K562 (cell line): ENCODE results near the gene CAPN8. TPM values are rescaled to one million over a fixed set of nuclear protein-coding genes. Genes with fewer than 3 reads are reported as not detected.

Experiments
- ARHGAP35 ChIP-seq: fragments of 450-650 bp; IDR thresholded peaks from 2 replicates; pipeline ENCODE4 v1.6.1; 2018; ENCODE audit not compliant: partially characterized antibody
- C11orf30 ChIP-seq: fragments of 450-650 bp; IDR thresholded peaks from 2 replicates; pipeline ENCODE4 v1.6.1; 2016; ENCODE audit warnings: low read depth, mild to moderate bottlenecking
- CCAR2 ChIP-seq: fragments of 200-400 bp; formaldehyde crosslinking; IDR thresholded peaks from 2 replicates; pipeline ENCODE4 v1.6.1; 2017; ENCODE audit warnings: mild to moderate bottlenecking, low read depth, low read length
- CHD2 ChIP-seq: IDR thresholded peaks from 2 replicates; pipeline ENCODE4 v1.6.1; 2011; ENCODE audit warnings: low read depth, low read length
- CREM ChIP-seq: IDR thresholded peaks from 2 replicates; pipeline ENCODE4 v1.6.1; 2014; ENCODE audit warnings: antibody characterized with exemption, low read depth
- E2F3 ChIP-seq: fragments of 250-450 bp; sonication (Bioruptor Pico); IDR thresholded peaks from 2 replicates; pipeline ENCODE4 v1.4.0; 2020; ENCODE audit warnings: mild to moderate bottlenecking
- FIP1L1 ChIP-seq: fragments of 200-400 bp; formaldehyde crosslinking; IDR thresholded peaks from 2 replicates; pipeline ENCODE4 v1.6.1; 2018; ENCODE audit warnings: mild to moderate bottlenecking, low read depth, low read length; ENCODE audit not compliant: poor library complexity, severe bottlenecking
- FOXP1 ChIP-seq: sonication (generic); formaldehyde crosslinking; IDR thresholded peaks from 2 replicates; pipeline ENCODE4 v1.8.0; 2022; ENCODE audit warnings: mild to moderate bottlenecking, missing genetic modification reagents
- HCFC1 ChIP-seq: IDR thresholded peaks from 2 replicates; pipeline ENCODE4 v1.6.1; 2012; ENCODE audit warnings: low read depth, low read length, improper control_type of control experiment
- LCOR ChIP-seq: sonication (generic); formaldehyde crosslinking; IDR thresholded peaks from 2 replicates; pipeline ENCODE4 v1.8.0; 2022; ENCODE audit warnings: mild to moderate bottlenecking, missing genetic modification reagents
- MTA3 ChIP-seq: fragments of 450-650 bp; formaldehyde crosslinking; IDR thresholded peaks from 2 replicates; pipeline ENCODE4 v1.6.1; 2017; ENCODE audit warnings: mild to moderate bottlenecking, borderline replicate concordance
- NCOA2 ChIP-seq, 2 experiments: fragments of 450-650 bp; IDR thresholded peaks; 2 replicates each; pipeline ENCODE4 v1.6.1; 2018; ENCODE audit warnings: mild to moderate bottlenecking in 2 of 2, moderate library complexity in 1 of 2; ENCODE audit not compliant: partially characterized antibody in 2 of 2
- PREB ChIP-seq: sonication (generic); formaldehyde crosslinking; IDR thresholded peaks from 2 replicates; pipeline ENCODE4 v1.8.1; 2023; ENCODE audit warnings: mild to moderate bottlenecking, missing genetic modification reagents
- RAD51 ChIP-seq: fragments of 450-650 bp; IDR thresholded peaks from 2 replicates; pipeline ENCODE4 v1.7.1; 2016; ENCODE audit warnings: low read depth, mild to moderate bottlenecking, borderline replicate concordance
- RBM25 ChIP-seq: fragments of 200-400 bp; formaldehyde crosslinking; IDR thresholded peaks from 2 replicates; pipeline ENCODE4 v1.6.1; 2018; ENCODE audit warnings: low read length, low read depth, moderate library complexity; ENCODE audit not compliant: severe bottlenecking
- RBM34 ChIP-seq: fragments of 200-400 bp; formaldehyde crosslinking; IDR thresholded peaks from 2 replicates; pipeline ENCODE4 v1.6.1; 2018; ENCODE audit warnings: low read length, borderline replicate concordance; ENCODE audit not compliant: insufficient read depth
- SAFB2 ChIP-seq: fragments of 200-400 bp; formaldehyde crosslinking; IDR thresholded peaks from 2 replicates; pipeline ENCODE4 v1.6.1; 2018; ENCODE audit warnings: borderline replicate concordance, low read length, low read depth, moderate library complexity; ENCODE audit not compliant: severe bottlenecking
- SMARCA4 ChIP-seq: fragments of 450-650 bp; IDR thresholded peaks from 2 replicates; pipeline ENCODE4 v1.6.1; 2016
- SNIP1 ChIP-seq: fragments of 450-650 bp; IDR thresholded peaks from 2 replicates; pipeline ENCODE4 v1.7.1; 2017; ENCODE audit warnings: low read depth, mild to moderate bottlenecking
- TEAD2 ChIP-seq: fragments of 450-650 bp; IDR thresholded peaks from 2 replicates; pipeline ENCODE4 v1.6.1; 2016; ENCODE audit warnings: missing genetic modification characterization, control low read depth, missing compliant biosample characterization
- ZEB2 ChIP-seq: fragments of 450-650 bp; IDR thresholded peaks from 2 replicates; pipeline ENCODE4 v1.6.1; 2016
- ZNF124 ChIP-seq: sonication (generic); formaldehyde crosslinking; IDR thresholded peaks from 2 replicates; pipeline ENCODE4 v1.8.1; 2022; ENCODE audit warnings: missing genetic modification reagents
- ZNF146 ChIP-seq: IDR thresholded peaks from one replicate; pipeline ENCODE4 v1.6.1; 2018; ENCODE audit warnings: missing compliant biosample characterization; ENCODE audit not compliant: unreplicated experiment
- ZNF217 ChIP-seq: sonication (generic); formaldehyde crosslinking; IDR thresholded peaks from 2 replicates; pipeline ENCODE4 v1.8.0; 2022; ENCODE audit warnings: mild to moderate bottlenecking, missing genetic modification reagents
- ZNF444 ChIP-seq: fragments of 250-450 bp; sonication (Bioruptor Pico); IDR thresholded peaks from 2 replicates; pipeline ENCODE4 v1.4.0; 2020; ENCODE audit warnings: mild to moderate bottlenecking, moderate library complexity
- ZNF561 ChIP-seq: fragments of 450-650 bp; formaldehyde crosslinking; conservative IDR thresholded peaks from 2 replicates; pipeline ENCODE4 v1.4.0; 2020; ENCODE audit warnings: mild to moderate bottlenecking, moderate library complexity
- ZNF695 ChIP-seq: fragments of 450-650 bp; formaldehyde crosslinking; IDR thresholded peaks from 2 replicates; pipeline ENCODE4 v1.4.0; 2020; ENCODE audit warnings: mild to moderate bottlenecking, moderate library complexity
- polyA plus RNA-seq, 8 experiments: library from polyadenylated mRNA; depleted of rRNA in 4 of 8; stranded (reverse) in 5 of 8; unstranded in 3 of 8; fragments of >200 nt; fragmentation: Nextera tagmentation in 2 of 8; fragmentation: Illumina TruSeq in 1 of 8; extraction: Ambion mirVana in 2 of 8; extraction: Trizol in 1 of 8; gene quantifications; 2 replicates each; pipeline versions ENCODE4 v1.2.1 to v1.2.3, GENCODE V29; 2011 to 2014; ENCODE audit warnings: inconsistent platforms in 1 of 8, missing spikeins in 1 of 8
- total RNA-seq, 7 experiments: library from RNA; depleted of rRNA in 6 of 7; stranded (reverse); fragments of >200 nt in 6 of 7; fragmentation: Illumina TruSeq in 2 of 7; extraction: Trizol in 2 of 7; gene quantifications; 2 replicates each; pipeline versions ENCODE4 v1.2.1 to v1.2.3, GENCODE V29; 2011 to 2021; ENCODE audit warnings: low replicate concordance in 1 of 7
- TF ChIP-seq, protein P1 (sequence below): fragments of 250-450 bp; sonication (Bioruptor Pico); IDR thresholded peaks from 2 replicates; pipeline ENCODE4 v1.4.0; 2020
- TF ChIP-seq, protein P2 (sequence below): fragments of 450-650 bp; formaldehyde crosslinking; IDR thresholded peaks from 2 replicates; pipeline ENCODE4 v1.4.0; 2020; ENCODE audit warnings: mild to moderate bottlenecking, moderate library complexity

Gene CAPN8
- total and polyA plus RNA-seq, 9 of the 15 experiments (the other 6 are each of a cell fraction or from before 2014, with no cell fraction given), result 0.06 TPM; not detected in 8

- TF ChIP-seq PREB (no peak), C11orf30 (peak; percentile 99), ZNF444 (no peak), ARHGAP35 (no peak), CCAR2 (no peak), RBM34 (no peak), CREM (peak; percentile 61; the same call in 1 of the 2 replicates), ZNF561 (CRISPR knock-in tag) (no peak), RBM25 (no peak), ZNF124 (CRISPR knock-in tag) (no peak), CHD2 (no peak), SNIP1 (no peak), HCFC1 (no peak), FIP1L1 (no peak), SMARCA4 (peak; percentile 88), SAFB2 (no peak), NCOA2 (IDR thresholded peaks at IDR 0.05; ENCODE audit: partially characterized antibody in 2 of 2) (no peak), RAD51 (no peak), E2F3 (CRISPR knock-in tag) (no peak), ZEB2 (no peak), ZNF695 (CRISPR knock-in tag) (no peak), ZNF217 (CRISPR knock-in tag) (no peak), ZNF146 (CRISPR knock-in tag) (no peak), TEAD2 (tag) (no peak), LCOR (CRISPR knock-in tag) (0 out of 2 replicates have a peak, but pooled peaks have one; percentile 17), MTA3 (peak; percentile 75), FOXP1 (CRISPR knock-in tag) (no peak)
- TF ChIP-seq, protein P1, sequence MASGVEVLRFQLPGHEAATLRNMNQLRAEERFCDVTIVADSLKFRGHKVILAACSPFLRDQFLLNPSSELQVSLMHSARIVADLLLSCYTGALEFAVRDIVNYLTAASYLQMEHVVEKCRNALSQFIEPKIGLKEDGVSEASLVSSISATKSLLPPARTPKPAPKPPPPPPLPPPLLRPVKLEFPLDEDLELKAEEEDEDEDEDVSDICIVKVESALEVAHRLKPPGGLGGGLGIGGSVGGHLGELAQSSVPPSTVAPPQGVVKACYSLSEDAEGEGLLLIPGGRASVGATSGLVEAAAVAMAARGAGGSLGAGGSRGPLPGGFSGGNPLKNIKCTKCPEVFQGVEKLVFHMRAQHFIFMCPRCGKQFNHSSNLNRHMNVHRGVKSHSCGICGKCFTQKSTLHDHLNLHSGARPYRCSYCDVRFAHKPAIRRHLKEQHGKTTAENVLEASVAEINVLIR (CRISPR knock-in tag), result no peak
- TF ChIP-seq, protein P2, sequence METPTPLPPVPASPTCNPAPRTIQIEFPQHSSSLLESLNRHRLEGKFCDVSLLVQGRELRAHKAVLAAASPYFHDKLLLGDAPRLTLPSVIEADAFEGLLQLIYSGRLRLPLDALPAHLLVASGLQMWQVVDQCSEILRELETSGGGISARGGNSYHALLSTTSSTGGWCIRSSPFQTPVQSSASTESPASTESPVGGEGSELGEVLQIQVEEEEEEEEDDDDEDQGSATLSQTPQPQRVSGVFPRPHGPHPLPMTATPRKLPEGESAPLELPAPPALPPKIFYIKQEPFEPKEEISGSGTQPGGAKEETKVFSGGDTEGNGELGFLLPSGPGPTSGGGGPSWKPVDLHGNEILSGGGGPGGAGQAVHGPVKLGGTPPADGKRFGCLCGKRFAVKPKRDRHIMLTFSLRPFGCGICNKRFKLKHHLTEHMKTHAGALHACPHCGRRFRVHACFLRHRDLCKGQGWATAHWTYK, result no peak
Measured at GRCh38 chr1:223700942-223701637, 35.6 kb upstream of the CAPN8 start (continued).
